ENCODE measurements around the gene ALG12.

GRCh38 chr22:49947296-49947622 lies 29.0 kb upstream of the ALG12 start:
- TF ChIP-seq CTCF (conservative IDR thresholded peaks at IDR 0.05; ENCODE audit: low read depth, low read length) (no peak), EZH2 (IDR thresholded peaks at IDR 0.05; ENCODE audit: borderline replicate concordance, low read depth, low read length, poor library complexity, severe bottlenecking) (no peak)
